OCI-LY7 (cell line): ENCODE results near the gene KAT7. TPM values are rescaled to one million over a fixed set of nuclear protein-coding genes. Genes with fewer than 3 reads are reported as not detected.

Experiments
- BruUV-seq: library from RNA; stranded (reverse); fragments of 400-500 nt; replicated peaks from 2 replicates; lab custom pipeline; 2021; lab: Mats Ljungman, UMichigan
- CTCF ChIA-PET: fragments of 300-600 bp; sonication (Branson Sonifier 250); formaldehyde crosslinking; loops from one replicate; lab custom pipeline; 2022; ENCODE audit warnings: antibody characterized with exemption; ENCODE audit not compliant: unreplicated experiment; lab: Charles Lee
- POLR2A ChIA-PET: fragments of 300-600 bp; sonication (Branson Sonifier 250); formaldehyde crosslinking; loops from one replicate; lab custom pipeline; 2022; ENCODE audit warnings: antibody characterized with exemption; lab: Charles Lee
- DNase-seq: peaks from one replicate; pipeline ENCODE4 v3.0.0-alpha.2; 2015; ENCODE audit warnings: low spot score
- H2AFZ ChIP-seq: fragments of 200-600 bp; sonication (generic), shearing (Covaris generic); 2 replicates; pipeline ENCODE4 v1.6.1; 2014; ENCODE audit warnings: mild to moderate bottlenecking, antibody characterized with exemption, low read length, moderate library complexity
- H3K27ac ChIP-seq: fragments of 200-600 bp; sonication (generic); 2 replicates; pipeline ENCODE4 v1.5.1; 2014; ENCODE audit warnings: mixed run types, low read depth, mild to moderate bottlenecking, moderate library complexity, low read length, inconsistent platforms; ENCODE audit not compliant: poor library complexity, severe bottlenecking
- H3K36me3 ChIP-seq: fragments of 200-600 bp; sonication (generic); 2 replicates; pipeline ENCODE4 v1.6.1; 2014; ENCODE audit warnings: mild to moderate bottlenecking, antibody characterized with exemption, low read length, moderate library complexity, mixed read lengths; ENCODE audit not compliant: insufficient read depth
- H3K4me1 ChIP-seq: fragments of 200-600 bp; sonication (generic); 2 replicates; pipeline ENCODE4 v1.5.1; 2014; ENCODE audit warnings: mild to moderate bottlenecking, low read length; ENCODE audit not compliant: insufficient read depth, poor library complexity, severe bottlenecking
- H3K4me2 ChIP-seq: fragments of 200-600 bp; sonication (generic); 2 replicates; pipeline ENCODE4 v1.6.1; 2014; ENCODE audit warnings: mild to moderate bottlenecking, low read length
- H3K4me3 ChIP-seq: fragments of 200-600 bp; sonication (generic); 2 replicates; pipeline ENCODE4 v1.5.1; 2014; ENCODE audit warnings: mild to moderate bottlenecking, low read depth, low read length; ENCODE audit not compliant: poor library complexity, severe bottlenecking
- H3K79me2 ChIP-seq: fragments of 200-600 bp; sonication (generic); 2 replicates; pipeline ENCODE4 v1.6.1; 2016; ENCODE audit warnings: low read depth, mild to moderate bottlenecking, low read length, moderate library complexity, mixed read lengths; ENCODE audit not compliant: insufficient read depth
- H3K9me2 ChIP-seq: fragments of 200-600 bp; sonication (generic); 2 replicates; pipeline ENCODE4 v1.6.1; 2016; ENCODE audit warnings: mild to moderate bottlenecking, low read length, mixed read lengths; ENCODE audit not compliant: insufficient read depth
- H3K9me3 ChIP-seq: fragments of 200-600 bp; sonication (generic); 2 replicates; pipeline ENCODE4 v1.6.1; 2014; ENCODE audit warnings: mild to moderate bottlenecking, mixed run types, low read length, mixed read lengths
- H4K20me1 ChIP-seq: fragments of 200-600 bp; sonication (generic); 2 replicates; pipeline ENCODE4 v1.6.1; 2014; ENCODE audit warnings: mild to moderate bottlenecking, antibody characterized with exemption, low read length, moderate library complexity, mixed read lengths; ENCODE audit not compliant: insufficient read depth
- CTCF ChIP-seq: fragments of 200-600 bp; sonication (generic); conservative IDR thresholded peaks from 2 replicates; pipeline ENCODE4 v1.5.1; 2014; ENCODE audit warnings: mild to moderate bottlenecking, antibody characterized with exemption, low read length, moderate library complexity, mixed read lengths
- EZH2phosphoT487 ChIP-seq: fragments of 200-600 bp; sonication (generic); IDR thresholded peaks from 2 replicates; pipeline ENCODE4 v1.6.1; 2018; ENCODE audit warnings: low read depth, borderline replicate concordance, mild to moderate bottlenecking, mixed run types, antibody characterized with exemption, low read length, moderate library complexity, mixed read lengths
- intact Hi-C: fragments of 100-400 bp; cut with micrococcal nuclease; formaldehyde crosslinking; loops from one replicate; pipeline ENCODE4 v1.10.0; 2022; ENCODE audit not compliant: unreplicated experiment
- total RNA-seq, 2 experiments: library from RNA; depleted of rRNA in 1 of 2; stranded (reverse); fragments of >200 nt in 1 of 2; shearing (Covaris generic) in 1 of 2; gene quantifications; 2 replicates each; pipeline ENCODE4 v1.2.3, GENCODE V29; 2014 to 2022

Gene KAT7
- total RNA-seq, 2 experiments from 2014 or later, result 43.3 to 70.3 TPM

- no TSS peak for BruUV-seq
- Histone ChIP-seq H3K4me3 (no peak overlapping the region), H3K27ac (no peak overlapping the region), H3K9me3 (no peaks in the 10 kb centered on the region), H3K4me2 (no peak overlapping the region), H3K79me2 (peaks cover 65% of the 10 kb centered on the region), H4K20me1 (peaks cover 13% of the 10 kb centered on the region), H3K36me3 (peaks cover 96% of the 10 kb centered on the region), H3K9me2 (no peaks in the 10 kb centered on the region), H3K4me1 (peaks cover 3% of the 10 kb centered on the region), H2AFZ (no peak overlapping the region)
- intact Hi-C loops, result no loop called here
- ChIA-PET POLR2A (interaction anchor here (0.7 to 0.9 kb wide), 2 partner anchors 99 to 271 kb away, joined by 3 read pairs; no protein-coding TSS in a partner anchor), CTCF (no interaction called here)
- TF ChIP-seq EZH2phosphoT487 (no peak), CTCF (no peak)
- DNase-seq, result no peak
Measured at GRCh38 chr17:49795372-49795771, 6.9 kb downstream of the KAT7 start.

- TF ChIP-seq CTCF, result no peak
- TF ChIP-seq EZH2phosphoT487, result no peak
Measured at GRCh38 chr17:49798182-49798581, 9.7 kb downstream of the KAT7 start.

GRCh38 chr17:49798738-49799137, 10.3 kb downstream of the KAT7 start:
- CTCF ChIA-PET, result no interaction called here
- POLR2A ChIA-PET, result interaction anchor here (0.7 to 1.5 kb wide), 2 partner anchors 11 to 35 kb away, joined by 3 to 4 read pairs; partner anchors contain the start of genes FAM117A and KAT7
- TF ChIP-seq EZH2phosphoT487 (no peak), CTCF (no peak)
- no peak for DNase-seq
- intact Hi-C loops, result no loop called here
- BruUV-seq, result no TSS peak
- Histone ChIP-seq H4K20me1 (peaks cover 5% of the 10 kb centered on the region; the same call in 1 of the 2 replicates), H3K9me3 (no peaks in the 10 kb centered on the region), H3K9me2 (no peaks in the 10 kb centered on the region), H3K27ac (no peak overlapping the region), H3K4me1 (no peaks in the 10 kb centered on the region), H3K4me3 (no peak overlapping the region), H3K36me3 (peaks cover 95% of the 10 kb centered on the region), H2AFZ (no peak overlapping the region), H3K4me2 (no peak overlapping the region), H3K79me2 (peaks cover 52% of the 10 kb centered on the region)

More at GRCh38 chr17:49798182-49798581, 9.7 kb downstream of the KAT7 start:
- H3K4me3 ChIP-seq, result no peak overlapping the region
- intact Hi-C loops, result no loop called here
- peaks cover 97% of the 10 kb centered on the region for H3K36me3 ChIP-seq
- no peaks in the 10 kb centered on the region for H3K4me1 ChIP-seq
- CTCF ChIA-PET, result no interaction called here
- H3K4me2 ChIP-seq, result no peak overlapping the region
- peaks cover 6% of the 10 kb centered on the region for H4K20me1 ChIP-seq
- peaks cover 57% of the 10 kb centered on the region for H3K79me2 ChIP-seq
- no peak overlapping the region for H3K27ac ChIP-seq
- BruUV-seq, result no TSS peak
- no peak for DNase-seq
- H3K9me2 ChIP-seq, result no peaks in the 10 kb centered on the region
- POLR2A ChIA-PET, result interaction anchor here (0.6 to 1.5 kb wide), 4 partner anchors 10 to 41 kb away, joined by 3 to 12 read pairs (median 4); partner anchors contain the start of genes FAM117A and KAT7
- no peak overlapping the region for H2AFZ ChIP-seq
- no peaks in the 10 kb centered on the region for H3K9me3 ChIP-seq
